GM04504 (cell line): ENCODE results near the gene LMF1.

Experiments used
- DNase-seq: peaks from one replicate; pipeline ENCODE4 v3.0.0-alpha.2; 2012; ENCODE audit warnings: low read depth

The LMF1 gene

DNA sequence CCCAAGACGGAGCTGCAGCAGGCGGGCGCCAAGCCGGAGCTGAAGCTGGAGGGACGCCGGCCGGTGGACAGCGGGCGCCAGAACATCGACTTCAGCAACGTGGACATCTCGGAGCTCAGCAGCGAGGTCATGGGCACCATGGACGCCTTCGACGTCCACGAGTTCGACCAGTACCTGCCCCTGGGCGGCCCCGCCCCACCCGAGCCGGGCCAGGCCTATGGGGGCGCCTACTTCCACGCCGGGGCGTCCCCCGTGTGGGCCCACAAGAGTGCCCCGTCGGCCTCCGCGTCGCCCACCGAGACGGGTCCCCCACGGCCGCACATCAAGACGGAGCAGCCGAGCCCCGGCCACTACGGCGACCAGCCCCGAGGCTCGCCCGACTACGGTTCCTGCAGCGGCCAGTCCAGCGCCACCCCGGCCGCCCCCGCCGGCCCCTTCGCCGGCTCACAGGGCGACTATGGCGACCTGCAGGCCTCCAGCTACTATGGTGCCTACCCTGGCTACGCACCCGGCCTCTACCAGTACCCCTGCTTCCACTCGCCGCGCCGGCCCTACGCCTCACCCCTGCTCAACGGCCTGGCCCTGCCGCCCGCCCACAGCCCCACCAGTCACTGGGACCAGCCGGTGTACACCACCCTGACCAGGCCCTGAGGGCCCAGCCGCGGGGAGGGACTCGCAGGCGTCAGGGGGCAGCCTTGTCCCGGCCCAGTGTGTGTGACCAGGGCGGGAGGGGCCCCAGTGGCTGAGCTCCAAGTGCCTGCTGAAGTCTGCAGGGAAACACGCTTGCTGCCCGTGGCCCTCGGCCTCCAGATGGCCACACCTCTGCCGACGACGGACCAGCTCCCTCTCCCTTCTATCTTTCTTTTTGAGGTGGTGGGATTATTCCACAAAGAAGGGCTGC, 14.2 kb upstream of the LMF1 start:
- DNase-seq, result no peak

DNA sequence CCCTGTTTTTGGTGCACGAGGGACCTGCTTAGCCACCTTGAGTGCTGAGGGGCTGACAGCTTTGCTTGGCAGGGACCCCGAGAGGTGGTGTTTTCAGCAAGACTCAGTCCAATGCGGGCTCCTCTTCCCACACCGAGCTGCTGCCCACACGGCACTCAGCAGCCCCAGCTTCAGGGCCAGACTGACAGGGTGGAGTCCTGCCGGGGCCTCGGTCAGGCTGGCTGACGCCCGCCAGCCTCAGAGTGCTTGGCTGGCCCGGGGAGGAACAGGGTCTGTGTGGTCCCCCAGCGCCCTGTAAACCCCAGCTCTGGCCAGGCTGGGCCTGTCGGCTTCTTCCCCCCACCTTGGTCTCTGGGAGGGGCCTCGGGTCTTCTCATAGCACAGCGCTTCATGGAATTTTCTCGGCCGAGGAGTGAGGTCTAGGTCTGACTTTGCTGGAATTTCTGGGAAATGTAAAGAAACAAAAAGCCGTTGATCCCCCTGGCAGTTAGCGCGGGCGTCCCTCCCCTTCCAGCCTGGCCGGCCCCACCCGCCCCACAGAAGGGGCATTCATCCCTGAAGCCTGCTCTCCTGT, 13.4 kb upstream of the LMF1 start:
- no peak for DNase-seq

DNA sequence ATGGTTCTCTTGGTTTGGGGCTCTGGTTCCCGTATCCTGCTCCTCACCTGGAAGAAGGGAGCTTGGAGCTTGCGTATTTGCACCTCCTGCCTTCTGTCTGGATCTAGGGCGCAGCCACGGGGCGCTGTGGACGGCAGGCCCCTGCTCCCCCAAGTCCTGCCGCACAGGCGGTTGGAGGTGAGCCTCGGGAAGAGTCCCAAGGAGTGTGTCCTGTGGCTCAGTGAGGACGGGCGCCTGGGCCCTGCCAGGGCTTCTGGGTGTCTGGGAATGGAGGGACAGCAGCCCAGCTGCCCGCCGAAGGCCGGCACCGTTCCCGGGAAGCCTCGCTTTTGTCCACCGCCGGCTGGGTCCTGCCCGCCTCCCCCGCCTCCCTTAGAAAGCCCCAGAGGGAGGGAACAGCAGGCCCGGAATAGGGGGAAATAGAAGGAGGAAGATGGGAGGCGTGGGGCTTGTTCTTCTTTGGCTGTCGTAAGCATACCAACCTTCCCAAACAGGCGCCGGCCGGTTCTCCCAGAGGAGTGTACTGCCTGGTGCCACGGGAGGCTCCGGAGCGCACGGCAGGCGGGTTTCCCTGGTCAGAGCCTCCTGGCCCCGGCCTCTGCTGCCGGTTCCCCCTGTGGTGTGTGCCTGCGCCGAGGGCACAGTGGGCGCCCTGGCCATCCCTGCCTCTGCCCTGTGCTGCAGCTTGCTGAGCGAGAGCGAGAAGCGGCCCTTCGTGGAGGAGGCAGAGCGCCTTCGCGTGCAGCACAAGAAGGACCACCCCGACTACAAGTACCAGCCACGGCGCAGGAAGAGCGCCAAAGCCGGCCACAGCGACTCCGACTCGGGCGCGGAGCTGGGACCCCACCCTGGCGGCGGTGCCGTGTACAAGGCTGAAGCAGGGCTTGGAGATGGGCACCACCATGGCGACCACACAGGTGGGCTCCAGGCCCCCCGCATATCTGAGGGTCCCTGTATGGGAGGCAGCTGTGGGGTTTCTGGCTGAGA, 12.6 kb upstream of the LMF1 start:
- no peak for DNase-seq

DNA sequence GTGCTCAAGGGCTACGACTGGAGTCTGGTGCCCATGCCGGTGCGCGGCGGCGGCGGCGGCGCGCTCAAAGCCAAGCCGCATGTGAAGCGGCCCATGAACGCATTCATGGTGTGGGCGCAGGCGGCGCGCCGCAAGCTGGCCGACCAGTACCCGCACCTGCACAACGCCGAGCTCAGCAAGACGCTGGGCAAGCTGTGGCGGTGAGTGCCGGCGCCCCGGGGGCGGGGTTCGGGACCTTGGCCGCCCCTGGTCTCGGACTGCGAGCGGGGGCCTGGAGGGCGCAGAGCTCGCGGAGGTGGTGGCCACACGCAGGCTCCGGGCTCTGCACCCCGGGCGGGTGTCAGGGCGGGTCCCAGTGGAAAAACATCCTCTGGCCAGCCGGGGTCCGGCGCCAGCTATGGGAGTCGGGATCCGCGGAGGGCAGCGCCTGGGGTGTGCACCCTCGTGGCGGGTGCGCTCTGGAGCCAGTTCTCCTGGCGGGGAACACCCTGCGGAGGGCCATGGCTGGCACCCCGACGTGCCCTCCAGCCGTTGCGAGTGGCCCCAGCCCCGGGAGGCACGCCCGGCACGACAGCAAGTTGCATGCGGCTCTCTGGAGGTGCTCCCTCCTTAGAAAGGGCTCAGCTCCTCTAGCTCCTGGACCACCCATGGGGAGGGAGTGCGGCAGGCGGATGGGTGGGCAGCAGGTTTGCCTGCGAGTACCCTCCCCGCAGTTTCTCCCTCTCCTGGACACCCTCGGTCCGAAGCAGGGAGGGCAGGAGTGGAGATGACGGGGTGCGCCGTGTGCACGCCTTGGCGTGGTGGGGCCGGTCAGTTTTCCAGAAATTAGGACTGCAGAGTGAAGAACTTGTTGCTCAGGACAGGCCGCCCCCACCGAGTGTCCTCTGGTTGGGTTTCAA, 11.6 kb upstream of the LMF1 start:
- no peak for DNase-seq

DNA sequence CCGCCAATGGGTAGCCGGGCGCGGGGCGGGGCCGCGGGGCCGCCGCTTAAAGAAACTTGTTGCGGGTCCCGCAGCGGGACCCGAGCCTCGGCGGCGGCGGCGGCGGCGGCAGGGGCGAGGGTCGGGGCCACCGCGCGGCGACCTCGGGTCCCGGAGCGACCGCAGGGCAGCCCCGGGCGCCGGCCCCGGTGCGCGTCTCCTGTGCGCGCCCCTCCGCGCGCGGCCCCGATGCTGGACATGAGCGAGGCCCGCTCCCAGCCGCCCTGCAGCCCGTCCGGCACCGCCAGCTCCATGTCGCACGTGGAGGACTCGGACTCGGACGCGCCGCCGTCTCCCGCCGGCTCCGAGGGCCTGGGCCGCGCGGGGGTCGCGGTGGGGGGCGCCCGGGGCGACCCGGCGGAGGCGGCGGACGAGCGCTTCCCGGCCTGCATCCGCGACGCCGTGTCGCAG, 10.9 kb upstream of the LMF1 start, which contains the start of gene SOX8:
Gene SOX8 (plus strand): TSS at position 76 of the 450 bp plus-strand sequence. CDS start 153 bp downstream, at position 229.
- no peak for DNase-seq

DNA sequence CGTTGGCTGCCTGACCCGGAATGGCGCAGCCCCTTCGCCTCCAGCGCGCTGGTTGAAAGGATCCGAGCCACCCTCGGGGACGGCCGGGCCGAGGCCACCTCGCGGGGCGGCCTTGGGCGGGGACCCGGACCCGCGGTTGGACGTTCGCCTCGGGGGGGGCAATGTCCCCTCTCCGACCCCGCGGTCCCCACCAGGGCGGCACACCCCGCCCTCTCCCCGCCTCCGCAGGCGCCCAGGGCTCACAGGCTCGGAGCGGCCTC, 9.7 kb upstream of the LMF1 start:
- DNase-seq, result no peak

DNA sequence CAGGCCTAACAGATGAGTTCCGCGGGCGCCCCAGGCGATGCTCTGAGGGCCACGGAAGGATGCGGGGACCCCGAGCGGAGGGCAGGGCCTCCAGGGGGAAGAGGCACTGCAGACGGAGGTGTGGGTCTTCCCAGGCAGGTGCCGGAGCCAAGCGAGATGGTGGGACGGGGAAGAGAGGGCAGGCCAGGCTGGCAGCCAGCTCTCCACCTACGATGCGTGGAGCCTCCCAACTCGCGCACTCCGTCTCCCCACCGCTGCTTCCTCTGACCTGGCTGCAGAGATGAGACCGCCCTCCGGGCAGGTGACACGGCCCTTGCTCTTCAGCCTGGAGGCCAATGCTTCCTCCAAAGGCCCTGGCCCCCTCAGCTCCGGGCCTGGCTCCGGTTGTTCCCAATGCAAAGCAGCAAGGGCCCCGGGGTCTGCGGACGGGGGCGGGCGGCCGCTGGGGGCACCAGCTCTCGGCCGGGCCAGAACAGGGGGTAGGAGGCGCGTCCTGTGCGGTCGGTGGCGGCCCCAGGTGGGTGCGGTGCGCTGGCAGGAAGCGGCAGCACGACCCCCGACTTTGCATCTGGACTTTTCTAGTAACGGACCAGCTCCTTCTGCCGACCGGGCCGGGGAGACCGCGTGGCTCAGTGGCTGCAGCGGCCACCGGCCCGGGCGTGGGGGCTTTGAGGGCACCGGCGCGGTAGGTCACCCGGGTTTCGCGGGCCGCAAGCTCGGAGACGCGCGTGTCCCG, 9.2 kb upstream of the LMF1 start:
- DNase-seq, result no peak

DNA sequence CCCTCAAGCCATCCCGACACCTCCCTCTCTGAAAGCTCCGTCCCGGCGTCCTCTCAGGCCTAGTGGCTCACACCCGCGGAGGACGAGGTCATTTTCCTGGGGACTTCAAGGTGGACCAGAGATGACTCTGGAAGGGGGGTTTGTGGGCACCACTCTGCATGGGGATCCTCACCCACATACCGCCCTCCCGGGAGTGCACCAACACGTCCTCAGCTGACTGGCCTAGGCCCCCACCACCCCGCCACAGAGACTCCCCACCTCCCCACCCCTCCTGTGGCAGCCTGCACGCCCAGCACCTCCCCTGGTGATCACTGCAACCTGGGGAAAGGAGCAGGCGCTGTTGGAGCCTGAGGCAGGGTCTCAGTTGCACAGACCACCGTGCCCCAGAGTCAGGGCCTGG, 8.4 kb upstream of the LMF1 start:
- DNase-seq, result no peak

DNA sequence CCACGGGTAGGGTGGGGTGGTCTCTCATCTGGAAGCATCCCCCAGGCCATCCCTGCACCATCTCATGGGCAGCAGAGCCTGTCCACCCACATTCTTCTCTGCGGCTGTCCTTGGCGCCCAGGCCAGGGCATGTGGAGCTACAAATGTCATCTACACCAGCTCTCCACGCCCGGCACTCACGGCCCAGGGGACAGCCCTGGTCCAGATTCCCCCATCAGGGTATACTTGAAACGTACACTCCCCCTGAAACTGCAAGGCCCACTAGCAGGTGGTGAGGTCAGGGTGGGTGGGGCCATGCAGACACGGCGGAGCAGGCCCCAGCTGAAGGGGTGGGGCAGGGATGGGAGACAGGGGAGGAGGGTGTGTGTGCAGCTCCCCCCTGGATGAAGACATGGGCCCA, 7.6 kb upstream of the LMF1 start:
- no peak for DNase-seq

DNA sequence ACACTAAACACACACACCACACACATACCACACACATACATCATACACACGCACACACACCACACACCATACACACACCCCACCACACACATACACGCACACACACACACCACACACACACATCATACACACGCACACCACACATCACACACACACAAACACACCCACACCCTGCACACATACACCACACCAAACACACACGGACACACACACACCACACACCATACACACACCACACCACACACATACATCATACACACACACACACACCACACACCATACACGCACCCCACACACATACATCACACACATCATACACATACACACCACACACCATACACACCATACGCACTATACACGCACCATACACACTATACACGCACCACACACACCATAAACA, 7.1 kb upstream of the LMF1 start:
- DNase-seq, result no peak

DNA sequence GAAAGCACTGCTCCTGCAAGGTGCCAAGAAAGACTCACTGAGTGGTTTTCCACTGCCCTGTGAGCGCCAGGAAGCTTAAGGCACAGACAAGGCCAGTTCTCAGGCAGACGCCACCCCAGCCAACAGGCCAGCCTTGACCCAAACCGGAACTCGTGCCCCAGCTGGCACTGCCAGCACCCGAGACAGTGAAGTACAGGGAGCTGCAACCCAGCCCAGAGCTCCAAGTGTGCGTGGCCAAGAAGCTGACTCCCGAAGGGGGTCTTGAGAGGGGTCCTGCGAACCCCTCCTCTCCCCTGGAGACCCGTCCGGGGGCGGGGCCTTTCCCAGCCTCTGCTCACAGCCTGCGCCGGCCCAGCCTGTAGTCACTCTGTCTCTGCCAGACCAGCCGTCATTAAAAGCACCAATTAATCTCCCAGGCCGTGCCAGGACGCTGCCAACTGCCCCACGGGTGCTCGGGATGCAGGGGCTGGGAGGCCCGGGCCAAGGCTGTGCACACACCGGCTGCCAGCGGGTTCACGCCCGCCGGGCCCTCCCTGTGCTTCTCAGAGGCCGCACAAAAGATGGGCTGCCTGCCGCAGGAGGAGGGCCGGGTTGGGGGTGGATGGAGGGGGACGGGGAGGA, 6.4 kb upstream of the LMF1 start:
- no peak for DNase-seq

DNA sequence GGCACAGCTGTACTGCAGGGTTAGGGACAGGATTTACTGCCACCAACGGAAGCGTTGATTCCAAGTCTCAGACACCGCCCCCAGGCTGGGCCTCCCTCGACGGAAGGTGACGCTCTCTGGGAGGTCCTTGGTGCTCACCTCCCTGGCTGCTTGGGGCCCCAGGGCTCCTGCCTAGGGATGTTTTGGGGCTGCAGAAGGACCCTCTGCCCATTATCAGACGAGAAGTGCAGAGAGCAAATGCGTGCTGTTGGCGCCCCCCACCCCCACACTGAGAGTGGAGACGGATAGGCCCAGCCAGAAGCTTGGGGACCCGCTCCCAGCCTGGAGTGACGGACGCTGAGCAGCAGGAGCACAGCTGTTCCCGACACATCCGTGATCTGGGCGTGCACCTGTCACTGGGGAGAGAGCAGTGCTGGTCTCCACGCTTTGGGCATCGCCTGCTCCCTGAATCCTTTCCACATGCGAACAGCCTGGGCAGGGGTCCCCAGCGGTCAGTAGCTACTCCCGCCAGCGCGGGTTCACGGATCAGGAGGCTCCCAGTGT, 5.7 kb upstream of the LMF1 start:
- no peak for DNase-seq

DNA sequence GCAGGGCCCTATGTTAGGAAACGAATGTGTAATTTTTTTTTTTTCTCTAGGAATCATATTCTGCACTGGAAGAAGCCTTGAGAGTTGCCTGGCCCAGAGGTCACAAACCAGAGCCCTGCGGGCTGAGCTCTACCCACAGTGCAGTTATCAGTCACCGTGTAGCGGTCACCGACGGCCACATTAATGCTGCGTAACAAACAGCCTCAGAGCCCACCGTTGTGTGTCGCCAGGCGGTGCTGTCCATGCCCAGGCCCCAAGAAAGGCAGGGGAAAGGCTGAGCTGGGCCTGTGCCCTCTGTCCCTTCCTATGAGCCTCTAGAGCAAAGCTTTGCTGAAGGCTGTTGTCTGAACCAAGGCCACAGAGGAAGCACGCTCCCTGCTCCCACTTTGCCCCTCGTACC, 4.5 kb upstream of the LMF1 start:
- no peak for DNase-seq

DNA sequence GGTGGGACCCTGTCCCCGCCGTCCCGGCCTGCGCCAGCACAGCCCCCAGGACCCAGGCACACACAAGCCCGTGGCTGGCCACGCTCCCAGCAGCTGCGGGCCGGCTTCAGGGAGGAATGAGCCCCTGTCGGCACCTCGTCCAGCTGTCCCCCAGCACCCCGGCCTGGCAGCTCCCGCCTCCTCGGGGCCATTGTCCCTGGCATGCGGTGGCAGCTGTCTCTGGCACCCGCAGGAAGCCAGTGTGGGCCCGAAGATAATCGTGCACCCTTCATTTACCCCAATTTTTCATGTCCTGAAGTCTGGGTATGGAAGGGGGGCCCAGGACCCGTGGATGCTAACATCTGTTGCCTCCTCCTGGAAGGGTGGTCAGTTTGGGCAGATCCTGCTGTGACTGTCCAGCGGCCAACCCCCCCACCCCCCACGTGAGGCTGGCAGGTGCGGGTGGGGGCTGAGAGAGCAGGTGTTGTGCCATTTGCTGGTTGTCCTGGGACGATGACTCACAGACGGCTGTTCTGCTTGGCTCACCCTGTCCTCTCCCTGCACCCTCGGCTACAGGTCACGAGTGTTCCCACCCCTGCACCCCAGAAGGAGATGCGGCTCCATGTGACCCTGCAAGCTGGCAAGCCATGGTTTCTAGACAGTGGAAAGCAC, 4.0 kb upstream of the LMF1 start:
- no peak for DNase-seq

DNA sequence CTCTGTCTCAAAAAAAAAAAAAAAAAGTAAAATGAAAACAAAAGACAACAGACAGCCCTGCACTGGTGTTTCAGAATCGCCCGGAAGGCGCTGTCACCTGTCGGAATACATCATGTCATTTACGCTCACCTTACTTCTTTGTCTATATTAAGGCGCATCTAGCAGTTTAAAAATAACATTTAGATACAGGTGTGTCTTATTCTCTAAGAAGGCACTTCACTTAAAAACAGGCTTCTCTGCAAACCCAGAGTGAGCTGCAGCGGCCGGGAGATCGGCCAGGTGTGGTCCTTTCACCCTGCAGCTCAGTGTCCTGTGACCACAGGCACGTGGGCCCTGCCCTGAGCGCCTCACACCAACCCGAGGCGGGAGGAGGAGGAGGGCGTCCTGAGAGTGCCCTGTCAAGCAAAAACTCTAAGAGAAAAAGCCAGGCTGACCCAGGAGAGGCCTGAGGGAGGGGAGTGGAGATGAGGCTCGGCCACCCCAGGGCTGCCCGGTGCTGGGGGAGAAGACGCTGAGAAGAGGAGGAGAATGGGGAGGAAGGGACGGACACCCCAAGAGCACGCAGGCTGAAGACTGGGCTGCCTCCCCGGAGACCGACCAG, 3.3 kb upstream of the LMF1 start:
- DNase-seq, result no peak

DNA sequence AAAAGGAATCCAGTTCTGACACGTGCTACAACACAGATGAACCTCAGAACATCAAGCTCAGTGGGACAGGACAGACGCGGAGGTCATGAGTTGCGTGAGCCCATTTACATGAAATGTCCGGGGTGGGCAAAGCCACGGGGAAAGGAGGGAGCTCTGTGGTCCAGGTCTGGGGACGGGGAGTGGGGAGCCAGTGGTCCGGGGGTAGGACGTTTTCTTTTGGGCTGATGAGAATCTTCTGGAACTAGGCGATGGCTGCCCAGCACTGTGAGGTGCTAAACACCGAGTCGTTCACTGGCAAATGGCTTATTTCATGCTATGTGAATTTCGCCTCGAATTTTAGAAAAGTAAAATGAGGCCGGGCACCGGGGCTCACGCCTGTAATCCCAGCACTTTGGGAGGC, 2.6 kb upstream of the LMF1 start:
- DNase-seq, result no peak

DNA sequence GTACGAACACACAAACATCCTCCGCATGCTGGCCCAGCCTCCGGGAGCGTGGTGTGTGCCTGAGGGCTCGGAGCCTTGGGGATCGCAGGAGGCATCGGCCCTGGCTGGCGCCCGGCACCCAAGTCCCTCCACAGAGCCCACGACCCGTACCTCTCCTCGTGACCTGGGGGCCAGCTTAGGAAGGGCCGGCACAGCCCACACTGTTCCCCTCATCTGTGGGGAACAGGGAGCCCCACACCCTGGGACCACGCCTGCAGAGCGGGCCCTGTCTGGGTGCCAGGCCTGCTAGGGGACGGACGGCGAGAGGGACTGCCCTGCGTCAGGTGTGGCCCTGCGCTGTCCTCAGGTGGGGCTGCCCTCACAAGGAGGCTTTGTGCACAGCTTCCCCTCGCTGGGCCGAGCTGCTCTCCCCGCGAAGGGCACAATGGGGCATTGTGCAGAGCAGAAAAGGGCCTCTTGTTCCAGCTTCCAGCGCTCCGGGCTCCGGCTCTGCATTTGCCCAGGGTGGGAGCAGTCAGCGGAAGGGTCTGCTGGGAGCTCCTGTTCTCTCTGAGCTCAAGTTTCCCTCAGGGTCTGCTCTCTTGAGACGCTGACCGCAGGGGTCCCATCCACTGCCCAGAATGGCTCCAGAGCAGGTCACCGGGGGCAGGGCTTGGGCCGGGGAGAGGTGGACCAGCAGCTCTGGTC, 1.7 kb upstream of the LMF1 start:
- DNase-seq, result no peak

DNA sequence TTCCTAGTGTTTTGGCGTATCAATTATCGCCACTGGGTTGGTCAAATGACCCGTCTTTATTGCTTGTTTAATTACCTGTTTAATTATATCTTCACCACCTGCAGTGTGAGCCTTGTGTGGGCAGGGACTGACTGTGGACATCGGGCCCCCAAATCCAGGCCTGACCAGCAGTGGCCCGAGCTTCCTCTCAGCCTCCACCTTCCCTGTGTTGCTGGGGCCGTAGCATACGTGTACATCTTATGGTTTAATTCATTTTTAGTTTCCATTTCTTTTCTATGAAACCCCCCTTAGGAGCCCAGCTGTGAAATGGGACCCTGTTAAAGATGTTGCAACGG, 1.2 kb upstream of the LMF1 start:
- DNase-seq, result no peak

DNA sequence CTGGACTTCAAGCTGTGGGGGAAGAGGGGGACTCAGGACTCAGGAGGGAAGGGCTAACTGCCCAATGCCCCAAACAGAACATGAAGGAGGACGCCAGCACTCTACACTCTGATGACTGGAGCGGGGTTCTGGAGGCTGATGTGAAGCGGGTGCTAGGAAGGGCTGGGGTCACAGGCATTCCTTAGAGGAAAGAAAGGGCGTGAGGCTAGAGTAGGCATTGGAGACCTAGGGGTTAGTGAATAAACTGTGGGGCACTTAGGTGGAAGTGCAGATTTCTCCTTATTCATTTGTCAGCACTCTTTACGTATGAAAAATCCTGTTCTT, 760 bp upstream of the LMF1 start:
- DNase-seq, result no peak
